CD4-positive, CD25-positive, alpha-beta regulatory T cell (primary cell): ENCODE results near the gene SPPL3. TPM values are rescaled to one million over a fixed set of nuclear protein-coding genes. Genes with fewer than 3 reads are reported as not detected.
A peak's percentile ranks its signal among the peaks of the same experiment; 100 is the strongest.

Experiments
- ATAC-seq, 2 donors: fragments of 150-1000 bp; cut with Tn5 transposase; one replicate each; pipeline ENCODE4 v1.10.0; 2021; ENCODE audit warnings: low read depth in 2 of 2, moderate number of reproducible peaks in 2 of 2, moderate library complexity in 1 of 2
- DNase-seq, 3 donors: peaks; one replicate each; pipeline versions ENCODE4 v3.0.0 to v3.0.0-alpha.2; 2012 to 2022; ENCODE audit warnings: mixed read lengths in 1 of 3
- H3K27ac ChIP-seq: one replicate; pipeline ENCODE4 v1.7.0; 2013; ENCODE audit warnings: mild to moderate bottlenecking, low read length; ENCODE audit not compliant: insufficient read depth, poor library complexity, severe bottlenecking
- H3K27me3 ChIP-seq: one replicate; pipeline ENCODE4 v1.7.0; 2013; ENCODE audit warnings: low read length; ENCODE audit not compliant: control insufficient read depth, insufficient read depth
- H3K36me3 ChIP-seq: one replicate; pipeline ENCODE4 v1.7.0; 2013; ENCODE audit warnings: mild to moderate bottlenecking, low read length, moderate library complexity; ENCODE audit not compliant: control insufficient read depth, insufficient read depth
- H3K4me1 ChIP-seq: 2 replicates; pipeline ENCODE4 v1.7.0; 2013; ENCODE audit warnings: mild to moderate bottlenecking, low read length; ENCODE audit not compliant: insufficient read depth, control insufficient read depth, poor library complexity, severe bottlenecking
- H3K4me3 ChIP-seq: one replicate; pipeline ENCODE4 v1.7.0; 2013; ENCODE audit warnings: low read depth, mild to moderate bottlenecking, low read length, moderate library complexity
- H3K9me3 ChIP-seq, 2 experiments: 1 replicate in 1 of 2; 2 replicates in 1 of 2; pipeline ENCODE4 v1.7.0; 2013; ENCODE audit warnings: low read length in 2 of 2, mild to moderate bottlenecking in 1 of 2, moderate library complexity in 1 of 2; ENCODE audit not compliant: control insufficient read depth in 2 of 2
- H3K27ac Mint-ChIP-seq, 3 donors: one replicate each; pipeline ENCODE4 v1.8.0; 2020 to 2022; ENCODE audit warnings: mild to moderate bottlenecking in 3 of 3, mixed read lengths in 3 of 3, moderate library complexity in 2 of 3
- H3K27me3 Mint-ChIP-seq: one replicate; pipeline ENCODE4 v1.8.0; 2022; ENCODE audit warnings: mild to moderate bottlenecking, mixed read lengths
- H3K36me3 Mint-ChIP-seq: one replicate; pipeline ENCODE4 v1.8.0; 2020; ENCODE audit warnings: mixed read lengths
- H3K4me1 Mint-ChIP-seq, 4 donors: one replicate each; pipeline ENCODE4 v1.8.0; 2020 to 2022; ENCODE audit warnings: mixed read lengths in 4 of 4, mild to moderate bottlenecking in 1 of 4
- H3K4me3 Mint-ChIP-seq, 4 donors: one replicate each; pipeline ENCODE4 v1.8.0; 2020 to 2022; ENCODE audit warnings: mild to moderate bottlenecking in 4 of 4, mixed read lengths in 4 of 4, moderate library complexity in 3 of 4
- H3K9me3 Mint-ChIP-seq, 7 donors: one replicate each; pipeline ENCODE4 v1.8.0; 2020 to 2022; ENCODE audit warnings: mixed read lengths in 7 of 7, mild to moderate bottlenecking in 3 of 7, moderate library complexity in 2 of 7
- polyA plus RNA-seq, 4 donors: library from polyadenylated mRNA; unstranded; fragments of 300-500 nt; fragmentation: Illumina TruSeq; gene quantifications; one replicate each; pipeline ENCODE4 v1.2.3, GENCODE V29; 2021
- total RNA-seq: library from RNA; stranded (reverse); gene quantifications from one replicate; pipeline ENCODE4 v1.2.3, GENCODE V29; 2022

SPPL3 gene
- total and polyA plus RNA-seq, 5 donors from 2014 or later, result 15.5 to 46.7 (median 24.0) TPM

GRCh38 chr12:120767071-120768024 is 136.8 kb downstream of the SPPL3 start:
- H3K27ac ChIP-seq, result no peak overlapping the region
- no peak for ATAC-seq
- Mint-ChIP-seq H3K27me3 (no peaks in the 10 kb centered on the region), H3K27ac (no peak overlapping the region), H3K4me1 (no peaks in the 10 kb centered on the region), H3K36me3 (peaks cover 53% of the 10 kb centered on the region), H3K9me3 (peaks cover 0 to 1% (median 0%) of the 10 kb centered on the region in 7 donors), H3K4me3 (no peak overlapping the region)
- no peaks in the 10 kb centered on the region for H3K27me3 ChIP-seq
- peaks cover 84% of the 10 kb centered on the region for H3K36me3 ChIP-seq
- H3K9me3 ChIP-seq, result no peaks in the 10 kb centered on the region
- no peak for DNase-seq
- H3K4me3 ChIP-seq, result no peak overlapping the region
- H3K4me1 ChIP-seq, result no peaks in the 10 kb centered on the region

- H3K27me3 ChIP-seq, result no peaks in the 10 kb centered on the region
- no peak overlapping the region for H3K27ac ChIP-seq
- no peaks in the 10 kb centered on the region for H3K4me1 ChIP-seq
- peaks cover 58% of the 10 kb centered on the region for H3K36me3 Mint-ChIP-seq
- peaks cover 0 to 1% (median 0%) of the 10 kb centered on the region in 7 donors for H3K9me3 Mint-ChIP-seq
- peaks cover 86% of the 10 kb centered on the region for H3K36me3 ChIP-seq
- DNase-seq (no peak), ATAC-seq (no peak)
- no peak overlapping the region for H3K4me3 Mint-ChIP-seq
- no peaks in the 10 kb centered on the region for H3K27me3 Mint-ChIP-seq
- H3K4me3 ChIP-seq, result no peak overlapping the region
- H3K9me3 ChIP-seq, result no peaks in the 10 kb centered on the region
- peak overlapping the region in 1 of 3 donors; percentile 5 for H3K27ac Mint-ChIP-seq
- H3K4me1 Mint-ChIP-seq, result peaks cover 0 to 3% (median 1%) of the 10 kb centered on the region in 4 donors
Measured at GRCh38 chr12:120766566-120766965, 137.6 kb downstream of the SPPL3 start.

- no peak for ATAC-seq
- Histone ChIP-seq H3K36me3 (peaks cover 77% of the 10 kb centered on the region), H3K4me3 (no peak overlapping the region), H3K27me3 (no peaks in the 10 kb centered on the region), H3K27ac (no peak overlapping the region), H3K4me1 (no peaks in the 10 kb centered on the region), H3K9me3 (no peaks in the 10 kb centered on the region)
- no peak for DNase-seq
- H3K4me1 Mint-ChIP-seq, result peaks cover 0 to 11% (median 7%) of the 10 kb centered on the region in 4 donors
- H3K27ac Mint-ChIP-seq, result no peak overlapping the region
- peaks cover 0 to 3% (median 0%) of the 10 kb centered on the region in 7 donors for H3K9me3 Mint-ChIP-seq
- no peaks in the 10 kb centered on the region for H3K27me3 Mint-ChIP-seq
- H3K36me3 Mint-ChIP-seq, result peaks cover 59% of the 10 kb centered on the region
- H3K4me3 Mint-ChIP-seq, result no peak overlapping the region
Measured at GRCh38 chr12:120764816-120765215, 139.3 kb downstream of the SPPL3 start.

GRCh38 chr12:120763250-120763649 is 140.9 kb downstream of the SPPL3 start:
- ATAC-seq, result no peak

GRCh38 chr12:120762086-120762485 is 142.1 kb downstream of the SPPL3 start:
- Histone ChIP-seq H3K4me1 (no peaks in the 10 kb centered on the region), H3K9me3 (no peaks in the 10 kb centered on the region), H3K27ac (no peak overlapping the region), H3K4me3 (no peak overlapping the region), H3K36me3 (peaks cover 54% of the 10 kb centered on the region), H3K27me3 (no peaks in the 10 kb centered on the region)
- H3K27ac Mint-ChIP-seq, result peak overlapping the region in 1 of 3 donors; percentile 31
- peaks cover 0 to 3% (median 0%) of the 10 kb centered on the region in 7 donors for H3K9me3 Mint-ChIP-seq
- DNase-seq, result no peak
- no peak overlapping the region for H3K4me3 Mint-ChIP-seq
- peaks cover 45% of the 10 kb centered on the region for H3K36me3 Mint-ChIP-seq
- no peak for ATAC-seq
- H3K4me1 Mint-ChIP-seq, result peaks cover 0 to 11% (median 7%) of the 10 kb centered on the region in 4 donors
- no peaks in the 10 kb centered on the region for H3K27me3 Mint-ChIP-seq

More at GRCh38 chr12:120763250-120763649, 140.9 kb downstream of the SPPL3 start:
- no peaks in the 10 kb centered on the region for H3K4me1 ChIP-seq
- peaks cover 65% of the 10 kb centered on the region for H3K36me3 ChIP-seq
- H3K4me1 Mint-ChIP-seq, result peaks cover 0 to 11% (median 7%) of the 10 kb centered on the region in 4 donors
- H3K9me3 ChIP-seq, result no peaks in the 10 kb centered on the region
- no peak for DNase-seq
- no peaks in the 10 kb centered on the region for H3K27me3 Mint-ChIP-seq
- peak overlapping the region in 1 of 3 donors; percentile 89 for H3K27ac Mint-ChIP-seq
- H3K9me3 Mint-ChIP-seq, result peaks cover 0 to 3% (median 0%) of the 10 kb centered on the region in 7 donors
- no peak overlapping the region for H3K27ac ChIP-seq
- peaks cover 50% of the 10 kb centered on the region for H3K36me3 Mint-ChIP-seq
- H3K4me3 ChIP-seq, result no peak overlapping the region
- H3K27me3 ChIP-seq, result no peaks in the 10 kb centered on the region
- H3K4me3 Mint-ChIP-seq, result no peak overlapping the region

GRCh38 chr12:120761519-120761934 is 142.6 kb downstream of the SPPL3 start:
- H3K36me3 Mint-ChIP-seq, result peaks cover 39% of the 10 kb centered on the region
- DNase-seq (no peak), ATAC-seq (no peak)
- H3K4me1 Mint-ChIP-seq, result peaks cover 0 to 11% (median 7%) of the 10 kb centered on the region in 4 donors
- H3K27ac Mint-ChIP-seq, result peak overlapping the region in 1 of 3 donors; percentile 31
- no peaks in the 10 kb centered on the region for H3K27me3 ChIP-seq
- H3K4me3 Mint-ChIP-seq, result no peak overlapping the region
- H3K4me1 ChIP-seq, result no peaks in the 10 kb centered on the region
- no peaks in the 10 kb centered on the region for H3K27me3 Mint-ChIP-seq
- peaks cover 0 to 3% (median 0%) of the 10 kb centered on the region in 7 donors for H3K9me3 Mint-ChIP-seq
- no peak overlapping the region for H3K4me3 ChIP-seq
- no peak overlapping the region for H3K27ac ChIP-seq
- H3K9me3 ChIP-seq, result no peaks in the 10 kb centered on the region
- peaks cover 48% of the 10 kb centered on the region for H3K36me3 ChIP-seq

GRCh38 chr12:120760349-120761254 is 143.6 kb downstream of the SPPL3 start:
- Mint-ChIP-seq H3K27ac (peak overlapping the region in 2 of 3 donors; percentile 9 to 23), H3K9me3 (peaks cover 0 to 3% (median 0%) of the 10 kb centered on the region in 7 donors), H3K36me3 (peaks cover 30% of the 10 kb centered on the region), H3K27me3 (no peaks in the 10 kb centered on the region), H3K4me3 (peak overlapping the region in 1 of 4 donors; percentile 19), H3K4me1 (peaks cover 0 to 11% (median 7%) of the 10 kb centered on the region in 4 donors)
- Histone ChIP-seq H3K9me3 (no peaks in the 10 kb centered on the region), H3K36me3 (peaks cover 39% of the 10 kb centered on the region), H3K4me1 (no peaks in the 10 kb centered on the region), H3K27ac (no peak overlapping the region), H3K4me3 (no peak overlapping the region), H3K27me3 (no peaks in the 10 kb centered on the region)
- DNase-seq (peak in 2 of 3 donors; percentile 14 to 65), ATAC-seq (peak in 1 of 2 donors; percentile 37)
